Jurkat, Clone E6-1 (cell line): ENCODE results near the gene MORC4. TPM values are rescaled to one million over a fixed set of nuclear protein-coding genes. Genes with fewer than 3 reads are reported as not detected.
"Not testable (repeated sequence)": the region's sequence is repeated elsewhere in the genome, so short reads cannot be mapped to it uniquely, and the experiment has no call there.

Source experiments
- DNase-seq: peaks from one replicate; pipeline ENCODE4 v3.0.0-alpha.2; 2011; ENCODE audit warnings: low read depth, low spot score
- H3K4me3 ChIP-seq: 2 replicates; pipeline ENCODE4 v1.5.1; 2011; ENCODE audit warnings: mild to moderate bottlenecking, low read length, control low read depth, moderate library complexity
- polyA plus RNA-seq: library from polyadenylated mRNA; unstranded; fragments of >200 nt; gene quantifications from one replicate; pipeline ENCODE4 v1.2.1, GENCODE V29; 2012; ENCODE audit warnings: missing spikeins; ENCODE audit not compliant: insufficient read length, insufficient read depth

The MORC4 gene
- not detected for polyA plus RNA-seq

DNA sequence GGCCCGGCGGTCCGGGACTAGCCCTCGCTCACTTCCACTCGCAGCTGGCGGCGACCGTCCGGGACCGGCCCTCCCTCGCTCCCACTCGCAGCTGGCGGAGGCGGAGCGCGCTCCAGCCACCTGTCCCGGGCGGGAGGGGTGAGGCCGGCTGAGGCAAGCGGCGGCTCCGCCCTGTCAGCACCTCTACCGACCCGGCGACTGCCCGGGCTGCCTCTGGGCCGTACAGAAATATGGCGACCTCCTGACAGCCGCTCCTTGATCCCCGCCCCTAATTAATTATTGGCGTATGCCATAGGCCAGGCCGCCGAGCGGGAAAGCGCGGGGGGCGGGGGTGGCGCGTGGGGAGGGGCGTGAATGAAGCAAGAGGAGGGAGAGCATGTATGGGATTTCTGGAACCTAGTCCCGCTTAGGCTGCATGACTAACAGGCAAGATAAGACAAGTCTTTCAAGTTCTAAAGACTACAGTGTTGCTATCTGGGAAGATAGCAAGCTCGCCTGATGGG, at the start of gene MORC4:
Gene MORC4, minus strand, starts transcription at position 200 of the 503 bp plus-strand sequence. CDS start 243 bp downstream, outside the sequence.
- DNase-seq: no peak
- H3K4me3 ChIP-seq: no peak within 1 kb of the TSS

DNA sequence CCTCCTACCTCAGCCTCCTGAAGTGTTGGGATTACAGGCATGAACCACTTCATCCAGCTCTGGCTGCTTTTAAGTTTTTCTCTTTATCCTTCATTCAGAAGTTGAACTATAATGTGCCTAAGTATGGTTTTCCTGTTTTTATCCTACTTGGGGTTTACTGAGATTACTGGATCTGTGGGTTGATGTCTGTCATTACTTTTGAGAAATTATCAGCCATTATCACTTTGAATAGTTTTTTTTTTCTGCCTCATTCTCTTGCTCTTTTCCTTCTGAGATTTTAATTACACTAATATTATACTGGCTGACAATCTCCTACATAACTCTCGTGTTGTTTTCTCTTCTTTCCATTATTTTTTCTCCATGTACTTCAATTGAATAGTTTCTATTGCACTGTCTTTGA, 47.6 kb upstream of the MORC4 start:
- no peak overlapping the region for H3K4me3 ChIP-seq
- DNase-seq: no peak

- DNase-seq: no peak
- no peak overlapping the region for H3K4me3 ChIP-seq
These were observed 29.7 kb upstream of the MORC4 start for GRCh38 chrX:107029752-107030151.

- H3K4me3 ChIP-seq: no peak overlapping the region
- peak; percentile 1 for DNase-seq
These were observed 25.5 kb upstream of the MORC4 start for GRCh38 chrX:107025545-107025944.

- no peak overlapping the region for H3K4me3 ChIP-seq
- no peak for DNase-seq
These were observed 14.9 kb upstream of the MORC4 start for GRCh38 chrX:107014936-107015335.

DNA sequence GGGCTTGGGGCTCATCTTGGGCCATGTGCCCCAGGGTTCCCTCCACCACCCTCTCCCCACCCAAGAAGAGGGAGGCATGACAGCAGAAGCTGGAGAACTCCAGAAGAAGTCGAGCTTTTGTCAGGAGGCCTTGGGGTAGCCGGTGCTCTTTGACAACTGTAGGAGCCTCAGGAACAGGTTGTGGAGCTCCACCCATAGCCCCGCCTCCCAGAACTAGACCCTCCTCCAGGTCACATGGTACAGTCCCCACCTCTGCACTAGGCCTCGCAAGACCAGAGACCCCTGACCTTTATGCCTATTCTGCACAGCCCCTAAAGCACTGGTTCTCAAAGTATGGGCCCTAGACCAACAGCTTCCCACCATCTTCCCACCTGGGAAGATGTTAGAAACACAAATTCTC, 8.0 kb upstream of the MORC4 start:
- no peak for DNase-seq
- no peak overlapping the region for H3K4me3 ChIP-seq

DNA sequence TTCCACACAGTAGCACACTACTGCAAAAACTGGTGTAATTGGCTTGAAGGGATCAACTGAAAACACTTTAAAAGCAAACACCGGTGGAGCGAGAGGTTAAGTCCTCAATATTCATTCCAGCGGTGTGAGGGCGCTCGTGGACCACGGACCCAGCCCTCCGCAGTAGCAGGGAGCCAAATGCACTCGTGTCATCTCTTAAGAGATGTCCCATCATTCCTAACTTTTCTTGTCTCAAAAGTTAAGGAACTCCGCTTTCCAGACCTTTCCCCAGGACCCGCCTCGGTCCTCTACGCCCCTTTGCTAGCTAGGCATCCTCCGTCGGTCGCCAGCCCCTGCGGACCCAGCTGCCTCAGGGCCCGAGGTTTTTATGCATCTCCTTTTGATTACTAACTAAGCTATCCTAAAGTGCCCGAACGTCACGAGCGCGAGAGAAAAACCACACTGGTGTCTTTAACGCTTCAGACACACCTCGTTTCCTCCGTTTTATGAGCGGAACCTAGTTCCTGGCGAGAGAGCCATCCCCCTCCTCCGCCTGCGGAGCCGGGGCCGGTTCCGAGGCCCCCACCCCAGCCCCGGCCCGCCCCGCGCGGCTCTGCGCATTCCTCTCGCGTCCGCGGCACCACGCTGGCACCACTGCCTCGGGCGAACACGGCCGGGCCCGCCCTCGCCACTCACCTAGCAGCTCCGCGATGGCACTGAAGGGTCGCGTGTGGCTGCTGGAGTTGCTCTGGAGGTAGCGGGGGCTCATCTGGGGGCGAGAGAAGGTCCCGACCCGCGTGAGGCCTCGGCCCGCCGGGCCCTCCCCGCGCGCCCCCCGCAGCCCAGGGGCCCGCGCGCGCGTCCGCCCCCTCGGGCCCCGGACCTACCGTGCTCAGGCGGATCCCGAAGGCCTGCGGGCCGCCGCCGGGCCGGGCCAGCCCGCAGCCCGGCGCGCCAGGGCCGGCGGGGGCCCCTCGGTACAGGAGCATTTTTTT, 723 bp downstream of the MORC4 start:
- H3K4me3 ChIP-seq: no peak overlapping the region
- no peak for DNase-seq

GRCh38 chrX:106997611-106998010, 2.4 kb downstream of the MORC4 start:
- DNase-seq: no peak
- no peak overlapping the region for H3K4me3 ChIP-seq

- H3K4me3 ChIP-seq: no peak overlapping the region
- no peak for DNase-seq
These were observed 4.3 kb downstream of the MORC4 start for GRCh38 chrX:106995678-106996077.

DNA sequence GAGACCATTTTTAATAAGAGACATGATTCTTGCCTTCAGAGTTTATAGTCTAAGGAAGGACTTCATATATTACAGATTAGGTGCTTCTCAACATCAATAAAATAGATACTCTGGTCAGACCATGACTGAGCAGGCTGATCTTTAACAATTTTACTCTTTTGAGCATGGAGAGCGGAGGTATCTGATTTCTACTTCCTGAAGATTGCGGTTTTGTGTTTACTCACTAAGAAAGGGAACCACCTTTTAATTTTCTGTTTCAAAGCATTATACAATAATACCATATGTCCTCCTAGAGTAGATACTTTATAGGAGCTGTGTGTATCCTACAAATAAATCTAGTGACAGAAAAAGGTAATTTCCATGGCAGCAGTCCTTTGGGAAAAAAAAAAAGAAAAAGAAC, 12.5 kb downstream of the MORC4 start:
- no peak for DNase-seq
- no peak overlapping the region for H3K4me3 ChIP-seq

DNA sequence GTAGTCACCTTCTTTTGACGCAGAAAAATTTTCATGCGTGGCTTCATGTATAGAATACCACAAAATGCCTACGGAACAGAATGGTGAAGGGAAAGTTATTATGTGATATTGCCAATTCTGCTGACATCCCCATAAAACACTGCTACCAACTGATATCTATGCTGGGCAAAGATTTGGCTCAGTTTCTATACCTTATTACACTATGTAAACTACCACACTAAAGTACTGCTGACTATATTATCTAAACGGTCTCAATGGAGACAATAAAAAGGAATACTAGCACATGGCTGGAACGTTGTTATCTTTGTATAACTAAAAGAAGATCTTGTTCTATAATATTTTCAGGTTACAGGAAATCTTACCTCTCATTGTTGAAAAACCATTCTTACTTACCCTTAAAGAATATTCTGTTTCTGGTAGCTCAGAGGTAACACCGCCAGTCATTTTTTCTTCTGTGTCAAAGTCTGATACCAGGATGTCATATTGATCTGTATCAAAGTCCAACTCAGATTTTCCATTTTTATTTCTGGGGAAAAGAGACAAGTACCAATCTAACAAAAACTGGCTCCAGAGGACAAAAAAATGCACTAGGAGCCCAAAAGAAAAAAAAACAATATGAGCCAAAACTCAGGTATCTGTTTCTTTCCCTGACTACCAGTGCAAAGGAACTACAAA, 18.9 kb downstream of the MORC4 start:
- H3K4me3 ChIP-seq: no peak overlapping the region
- DNase-seq: no peak

GRCh38 chrX:106976416-106976815, 23.6 kb downstream of the MORC4 start:
- no peak for DNase-seq

GRCh38 chrX:106973433-106974149, 26.4 kb downstream of the MORC4 start:
- DNase-seq: no peak

More at GRCh38 chrX:106976416-106976815, 23.6 kb downstream of the MORC4 start:
- no peak overlapping the region for H3K4me3 ChIP-seq

GRCh38 chrX:106972896-106973295, 27.1 kb downstream of the MORC4 start:
- H3K4me3 ChIP-seq: no peak overlapping the region
- DNase-seq: no peak

More at GRCh38 chrX:106973433-106974149, 26.4 kb downstream of the MORC4 start:
- H3K4me3 ChIP-seq: no peak overlapping the region

- peak; percentile 3 for DNase-seq
- not testable (repeated sequence) for H3K4me3 ChIP-seq
These were observed 33.5 kb downstream of the MORC4 start for GRCh38 chrX:106966547-106966946.

DNA sequence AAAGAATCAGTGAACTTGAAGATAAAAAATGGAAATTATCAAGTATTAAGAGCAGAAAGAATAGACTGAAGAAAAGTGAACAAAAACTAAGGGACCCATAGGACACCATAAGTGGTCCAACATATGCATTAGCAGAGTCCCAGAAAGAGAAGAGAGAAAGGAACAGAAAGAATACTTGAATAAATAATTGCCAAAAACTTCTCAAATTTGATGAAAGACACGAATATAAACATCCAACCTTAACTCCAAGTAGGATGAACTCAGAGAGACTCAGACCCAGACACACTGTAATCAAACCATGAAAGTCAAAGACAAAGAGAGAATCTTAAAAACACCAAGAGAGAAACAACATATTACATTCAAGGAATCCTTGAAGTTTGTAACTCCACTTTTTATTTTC, 35.7 kb downstream of the MORC4 start:
- no peak for DNase-seq
- H3K4me3 ChIP-seq: no peak overlapping the region

DNA sequence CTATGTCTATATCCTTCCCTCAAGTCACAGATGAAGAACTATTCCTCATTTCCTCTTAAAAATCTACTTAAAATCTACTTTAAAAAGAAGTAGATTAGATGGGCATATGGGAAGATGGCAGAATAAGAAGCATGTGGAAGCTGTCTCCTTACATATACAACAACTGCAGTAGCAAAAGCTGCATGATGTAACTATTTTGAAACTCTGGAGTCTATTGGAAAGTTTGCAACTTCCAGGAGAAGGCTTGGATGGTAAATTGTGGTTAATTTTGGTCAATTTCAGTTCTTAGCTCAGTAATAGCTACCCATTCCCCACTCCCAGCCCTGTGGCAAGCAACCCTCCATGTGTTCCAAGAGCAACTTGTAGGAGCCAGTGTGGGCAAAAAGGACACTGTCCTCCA, 36.9 kb downstream of the MORC4 start:
- DNase-seq: no peak
- no peak overlapping the region for H3K4me3 ChIP-seq

DNA sequence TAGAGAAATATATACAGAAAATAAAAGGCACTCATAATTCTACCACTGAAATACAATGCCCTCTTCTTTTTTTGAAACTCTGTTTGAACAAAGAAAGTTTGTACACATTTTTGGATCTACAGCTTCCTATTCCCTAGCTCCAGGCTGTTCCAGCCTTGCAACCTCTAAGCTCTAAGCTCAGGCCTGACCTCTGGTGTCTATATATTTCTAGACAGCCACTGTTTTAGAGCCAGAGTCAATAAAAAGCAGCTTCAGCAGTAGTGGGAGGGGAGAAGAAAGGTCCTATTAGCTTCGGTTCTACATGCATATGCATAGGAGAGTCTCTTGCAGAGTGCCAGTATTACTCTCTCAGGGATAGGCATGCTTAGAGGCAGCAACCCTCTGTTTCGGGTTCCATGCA, 40.1 kb downstream of the MORC4 start:
- H3K4me3 ChIP-seq: no peak overlapping the region
- DNase-seq: no peak

- no peak overlapping the region for H3K4me3 ChIP-seq
- no peak for DNase-seq
These were observed 42.2 kb downstream of the MORC4 start for GRCh38 chrX:106957856-106958255.
